ENCODE measurements around the gene KREMEN1. TPM values are rescaled to one million over a fixed set of nuclear protein-coding genes. Genes with fewer than 3 reads are reported as not detected.

KREMEN1 gene
- total and polyA plus RNA-seq, 4 experiments from 2014 or later, result not detected

DNA sequence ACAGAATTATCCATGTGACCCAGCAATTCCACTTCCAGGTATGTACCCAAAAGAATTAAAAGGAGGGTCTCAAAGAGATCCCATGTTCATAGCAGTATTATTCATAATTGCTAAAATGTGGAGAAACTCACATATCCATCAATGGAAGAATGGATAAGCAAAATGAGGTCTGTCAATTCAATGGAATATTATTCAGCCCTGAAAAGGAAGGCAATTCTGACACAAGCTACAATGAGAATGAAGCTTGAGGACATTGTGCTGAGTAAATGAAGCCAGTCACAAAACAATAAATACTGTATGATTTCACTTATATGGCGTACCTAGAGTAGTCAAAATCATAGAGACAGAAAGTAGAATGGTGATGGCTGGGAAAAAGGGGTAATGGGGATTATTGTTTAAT lies 113.5 kb downstream of the KREMEN1 start:
- intact Hi-C loops (cut with micrococcal nuclease), result no loop called here
- H3K4me3 ChIP-seq (ENCODE audit: low read length in 2 of 2), result no peak overlapping the region
- no peaks in the 10 kb centered on the region for H3K36me3 Mint-ChIP-seq
- no peaks in the 10 kb centered on the region for H3K4me1 ChIP-seq (ENCODE audit: insufficient read depth, low read length)
- H3K27ac Mint-ChIP-seq, result no peak overlapping the region
- ChIA-PET CTCF (ENCODE audit: partially characterized antibody) (no interaction called here), POLR2A (ENCODE audit: partially characterized antibody) (no interaction called here)
- no peak overlapping the region for H3K27ac ChIP-seq (ENCODE audit: low read depth, low read length)
- no peaks in the 10 kb centered on the region for H3K9me3 ChIP-seq (ENCODE audit: control insufficient read depth in 1 of 2, low read length in 2 of 2)
- no peaks in the 10 kb centered on the region for H3K4me1 Mint-ChIP-seq
- no peaks in the 10 kb centered on the region for H3K36me3 ChIP-seq (ENCODE audit: insufficient read depth, low read length)
- H3K27me3 Mint-ChIP-seq, result peaks cover 3 to 5% of the 10 kb centered on the region in 2 donors
- no peaks in the 10 kb centered on the region for H3K9me3 Mint-ChIP-seq
- no peak overlapping the region for H3K4me3 Mint-ChIP-seq
- H3K27me3 ChIP-seq (ENCODE audit: insufficient read depth, low read length), result no peaks in the 10 kb centered on the region
- DNase-seq, result no peak

DNA sequence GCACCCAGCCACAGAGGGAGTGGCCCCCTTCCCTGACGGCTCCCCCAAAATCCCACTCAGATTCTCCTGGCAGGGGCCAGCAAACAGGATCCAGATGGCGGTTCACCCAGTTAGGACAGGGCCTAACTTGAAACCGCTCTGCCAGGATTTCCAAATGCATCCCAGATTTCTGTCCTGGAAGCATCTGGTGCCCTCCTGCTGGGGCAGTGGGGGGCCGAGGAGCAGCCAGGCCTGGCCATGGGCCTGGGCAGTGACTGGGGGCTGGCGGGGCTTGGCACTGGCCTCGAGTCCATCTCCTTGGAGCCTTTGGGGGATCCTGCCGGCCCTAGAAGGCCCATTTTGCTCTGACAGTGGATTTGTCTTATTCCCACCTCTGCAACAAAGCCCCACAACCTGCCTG lies 115.0 kb downstream of the KREMEN1 start:
- DNase-seq, result no peak
- Histone ChIP-seq H3K9me3 (ENCODE audit: control insufficient read depth in 1 of 2, low read length in 2 of 2) (no peaks in the 10 kb centered on the region), H3K27ac (ENCODE audit: low read depth, low read length) (no peak overlapping the region), H3K36me3 (ENCODE audit: insufficient read depth, low read length) (no peaks in the 10 kb centered on the region), H3K27me3 (ENCODE audit: insufficient read depth, low read length) (no peaks in the 10 kb centered on the region), H3K4me1 (ENCODE audit: insufficient read depth, low read length) (no peaks in the 10 kb centered on the region), H3K4me3 (ENCODE audit: low read length in 2 of 2) (no peak overlapping the region)
- intact Hi-C loops (cut with micrococcal nuclease), result no loop called here
- Mint-ChIP-seq H3K27ac (no peak overlapping the region), H3K27me3 (peaks cover 3 to 5% of the 10 kb centered on the region in 2 donors), H3K4me1 (no peaks in the 10 kb centered on the region), H3K4me3 (no peak overlapping the region), H3K9me3 (no peaks in the 10 kb centered on the region), H3K36me3 (no peaks in the 10 kb centered on the region)
- CTCF ChIA-PET (ENCODE audit: partially characterized antibody), result no interaction called here
- POLR2A ChIA-PET (ENCODE audit: partially characterized antibody), result no interaction called here

DNA sequence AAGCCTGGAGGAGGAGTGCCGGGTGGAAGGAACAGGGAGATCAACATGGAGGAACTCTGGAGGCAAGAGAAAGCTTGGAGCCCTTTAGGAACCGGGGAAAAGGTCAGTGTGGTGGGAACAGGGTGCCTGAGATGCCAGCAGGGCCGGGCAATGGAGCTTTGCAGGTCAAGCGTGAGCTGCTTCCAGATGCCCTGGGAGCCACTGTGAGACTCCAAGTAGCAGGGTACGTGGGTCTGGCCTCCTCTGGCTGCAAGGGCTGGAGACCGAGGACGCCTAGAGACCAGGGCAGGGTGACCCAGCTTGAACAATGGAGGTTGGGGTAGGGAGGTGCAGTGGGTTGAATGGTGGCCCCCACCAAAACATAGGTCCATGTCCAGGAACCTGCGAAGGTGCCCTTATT lies 117.2 kb downstream of the KREMEN1 start:
- peaks cover 0 to 2% (median 0%) of the 10 kb centered on the region in 8 donors for H3K9me3 Mint-ChIP-seq
- H3K27me3 Mint-ChIP-seq, result peaks cover 3 to 6% of the 10 kb centered on the region in 2 donors
- no peaks in the 10 kb centered on the region for H3K4me1 Mint-ChIP-seq
- H3K4me3 ChIP-seq (ENCODE audit: low read length in 2 of 2), result no peak overlapping the region
- no peaks in the 10 kb centered on the region for H3K9me3 ChIP-seq (ENCODE audit: control insufficient read depth in 1 of 2, low read length in 2 of 2)
- no peak overlapping the region for H3K27ac ChIP-seq (ENCODE audit: low read depth, low read length)
- CTCF ChIA-PET (ENCODE audit: partially characterized antibody), result no interaction called here
- POLR2A ChIA-PET (ENCODE audit: partially characterized antibody), result no interaction called here
- peaks cover 0 to 2% of the 10 kb centered on the region in 2 donors for H3K36me3 Mint-ChIP-seq
- intact Hi-C loops (cut with micrococcal nuclease), result no loop called here
- no peaks in the 10 kb centered on the region for H3K27me3 ChIP-seq (ENCODE audit: insufficient read depth, low read length)
- no peak for DNase-seq
- no peaks in the 10 kb centered on the region for H3K4me1 ChIP-seq (ENCODE audit: insufficient read depth, low read length)
- H3K27ac Mint-ChIP-seq, result no peak overlapping the region
- H3K4me3 Mint-ChIP-seq, result no peak overlapping the region
- H3K36me3 ChIP-seq (ENCODE audit: insufficient read depth, low read length), result no peaks in the 10 kb centered on the region

DNA sequence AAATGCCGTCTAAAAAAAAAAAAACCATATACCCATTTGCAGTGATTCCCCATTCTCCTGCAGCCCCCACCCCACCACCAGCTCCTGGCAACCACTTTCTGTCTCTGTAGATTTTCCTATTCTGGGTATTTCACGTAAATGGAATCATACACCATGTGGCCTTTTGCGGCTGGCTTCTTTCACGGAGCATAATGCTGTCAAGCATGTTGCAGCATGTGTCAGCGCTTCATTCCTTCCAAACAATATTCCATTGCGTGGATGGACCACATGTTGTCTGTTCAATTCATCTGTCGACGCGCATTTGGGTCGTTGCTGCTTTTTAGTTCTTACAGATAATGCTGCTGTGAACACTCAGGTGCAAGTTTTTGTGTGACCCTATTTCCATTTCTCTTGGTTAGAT lies 118.1 kb downstream of the KREMEN1 start:
- H3K27ac Mint-ChIP-seq, result peak overlapping the region in 1 of 7 donors; percentile 46
- intact Hi-C loops (cut with micrococcal nuclease), result no loop called here
- H3K27me3 Mint-ChIP-seq, result peaks cover 3 to 7% of the 10 kb centered on the region in 2 donors
- no peak overlapping the region for H3K4me3 Mint-ChIP-seq
- no peaks in the 10 kb centered on the region for H3K36me3 ChIP-seq (ENCODE audit: insufficient read depth, low read length)
- CTCF ChIA-PET (ENCODE audit: partially characterized antibody), result no interaction called here
- H3K9me3 ChIP-seq (ENCODE audit: control insufficient read depth in 1 of 2, low read length in 2 of 2), result no peaks in the 10 kb centered on the region
- peaks cover 0 to 2% (median 0%) of the 10 kb centered on the region in 8 donors for H3K9me3 Mint-ChIP-seq
- POLR2A ChIA-PET (ENCODE audit: partially characterized antibody), result interaction anchor here (0.6 kb wide), 1 partner anchor 12 kb away, joined by 4 read pairs; no protein-coding TSS in a partner anchor
- H3K27me3 ChIP-seq (ENCODE audit: insufficient read depth, low read length), result no peaks in the 10 kb centered on the region
- no peaks in the 10 kb centered on the region for H3K4me1 Mint-ChIP-seq
- no peak for DNase-seq
- H3K4me1 ChIP-seq (ENCODE audit: insufficient read depth, low read length), result no peaks in the 10 kb centered on the region
- no peak overlapping the region for H3K27ac ChIP-seq (ENCODE audit: low read depth, low read length)
- H3K36me3 Mint-ChIP-seq, result peaks cover 0 to 3% of the 10 kb centered on the region in 2 donors
- H3K4me3 ChIP-seq (ENCODE audit: low read length in 2 of 2), result no peak overlapping the region

DNA sequence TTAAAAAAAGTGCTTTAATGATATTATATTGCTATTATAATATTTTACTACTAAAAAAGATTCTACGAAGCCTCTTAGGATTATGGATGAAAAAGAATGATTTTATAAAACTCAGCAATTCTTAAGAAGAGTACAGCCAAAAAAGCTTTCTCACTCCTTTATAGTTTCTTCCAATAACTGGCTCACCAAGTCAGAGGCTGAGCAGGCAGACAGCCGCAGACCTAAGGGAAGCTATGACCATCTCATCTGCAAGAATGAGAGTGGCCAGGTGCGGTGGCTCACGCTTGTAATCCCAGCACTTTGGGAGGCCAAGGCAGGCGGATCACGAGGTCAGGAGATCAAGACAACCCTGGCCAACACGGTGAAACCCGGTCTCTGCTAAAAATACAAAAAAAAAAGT lies 120.2 kb downstream of the KREMEN1 start:
- Mint-ChIP-seq H3K9me3 (peaks cover 0 to 2% (median 0%) of the 10 kb centered on the region in 8 donors), H3K27ac (no peak overlapping the region), H3K27me3 (peaks cover 4 to 9% of the 10 kb centered on the region in 2 donors), H3K4me1 (no peaks in the 10 kb centered on the region), H3K36me3 (peaks cover 0 to 3% of the 10 kb centered on the region in 2 donors), H3K4me3 (no peak overlapping the region)
- no peaks in the 10 kb centered on the region for H3K36me3 ChIP-seq (ENCODE audit: insufficient read depth, low read length)
- H3K4me3 ChIP-seq (ENCODE audit: low read length in 2 of 2), result no peak overlapping the region
- H3K27ac ChIP-seq (ENCODE audit: low read depth, low read length), result no peak overlapping the region
- ChIA-PET CTCF (ENCODE audit: partially characterized antibody) (interaction anchor here (1.1 kb wide), 1 partner anchor 9 kb away, joined by 3 read pairs; no protein-coding TSS in a partner anchor), POLR2A (ENCODE audit: partially characterized antibody) (no interaction called here)
- DNase-seq, result no peak
- no peaks in the 10 kb centered on the region for H3K4me1 ChIP-seq (ENCODE audit: insufficient read depth, low read length)
- H3K27me3 ChIP-seq (ENCODE audit: insufficient read depth, low read length), result no peaks in the 10 kb centered on the region
- H3K9me3 ChIP-seq (ENCODE audit: control insufficient read depth in 1 of 2, low read length in 2 of 2), result no peaks in the 10 kb centered on the region
- intact Hi-C loops (cut with micrococcal nuclease), result no loop called here

DNA sequence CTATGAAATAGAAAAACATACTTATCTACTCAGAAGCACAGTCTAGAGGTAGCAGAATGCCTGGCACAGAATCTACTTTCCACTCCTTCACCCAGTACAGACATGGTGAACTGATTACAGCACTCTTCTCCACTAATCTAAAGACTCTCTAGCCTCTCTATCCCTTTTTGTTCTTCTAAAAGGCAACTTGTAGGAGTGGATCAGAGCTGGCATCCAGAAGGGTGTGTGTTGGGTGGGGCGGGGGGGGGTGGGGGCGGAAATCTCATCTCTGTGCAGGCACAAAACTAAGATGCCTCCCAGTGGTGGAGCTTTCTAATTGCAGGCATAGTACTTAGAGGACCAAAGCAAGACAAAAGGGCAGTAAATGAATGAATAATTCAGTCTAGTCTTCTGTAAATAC lies 121.3 kb downstream of the KREMEN1 start:
- intact Hi-C loops (cut with micrococcal nuclease), result no loop called here
- no peak for DNase-seq
- Mint-ChIP-seq H3K27me3 (peaks cover 2 to 6% of the 10 kb centered on the region in 2 donors), H3K4me1 (no peaks in the 10 kb centered on the region), H3K9me3 (peaks cover 0 to 2% (median 0%) of the 10 kb centered on the region in 8 donors), H3K4me3 (no peak overlapping the region), H3K27ac (no peak overlapping the region), H3K36me3 (peaks cover 0 to 3% of the 10 kb centered on the region in 2 donors)
- H3K27me3 ChIP-seq (ENCODE audit: insufficient read depth, low read length), result no peaks in the 10 kb centered on the region
- H3K9me3 ChIP-seq (ENCODE audit: control insufficient read depth in 1 of 2, low read length in 2 of 2), result no peaks in the 10 kb centered on the region
- ChIA-PET CTCF (ENCODE audit: partially characterized antibody) (interaction anchor here (1.1 kb wide), 1 partner anchor 8 kb away, joined by 3 read pairs; no protein-coding TSS in a partner anchor), POLR2A (ENCODE audit: partially characterized antibody) (no interaction called here)
- H3K4me1 ChIP-seq (ENCODE audit: insufficient read depth, low read length), result no peaks in the 10 kb centered on the region
- no peaks in the 10 kb centered on the region for H3K36me3 ChIP-seq (ENCODE audit: insufficient read depth, low read length)
- no peak overlapping the region for H3K4me3 ChIP-seq (ENCODE audit: low read length in 2 of 2)
- H3K27ac ChIP-seq (ENCODE audit: low read depth, low read length), result no peak overlapping the region

DNA sequence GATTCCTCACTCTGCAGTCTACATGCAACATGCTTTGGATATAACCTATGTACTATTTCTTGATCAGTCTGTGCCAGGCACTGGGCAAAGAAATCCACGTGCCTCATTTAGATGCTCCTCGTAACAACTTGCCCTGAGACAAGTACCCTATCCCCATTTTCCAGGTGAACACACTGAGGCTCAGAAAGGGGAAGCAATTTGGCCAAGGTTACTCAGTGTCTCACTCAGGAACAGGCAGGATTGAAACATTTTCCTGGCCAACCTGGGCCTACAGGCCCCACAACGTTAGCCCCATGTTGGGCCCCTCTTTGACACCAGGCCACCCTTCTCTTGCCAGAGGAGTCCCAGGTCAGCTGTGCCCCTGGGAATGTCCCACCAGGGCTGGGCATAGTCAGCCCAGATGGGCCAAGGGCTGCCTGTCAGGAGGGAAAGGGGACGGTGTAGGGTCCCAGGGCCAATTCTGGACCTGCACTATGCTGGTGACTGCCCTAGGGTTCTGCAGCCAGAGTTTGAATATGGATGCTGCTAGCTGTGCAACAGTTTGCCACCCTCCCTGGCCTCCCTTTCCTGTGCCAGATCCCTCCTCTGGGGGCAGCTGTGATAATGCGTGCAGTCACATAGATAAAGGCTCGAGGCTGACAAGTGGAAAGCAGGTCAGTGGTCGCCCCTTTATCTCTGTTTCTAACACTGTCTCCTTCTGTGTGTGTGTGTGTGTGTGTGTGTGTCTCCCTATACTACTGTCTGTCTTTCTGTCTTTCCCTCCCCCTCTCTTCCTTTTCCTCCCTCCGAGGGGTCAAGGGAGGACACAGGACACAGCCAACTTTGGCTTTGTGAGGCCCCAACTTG lies 122.5 kb downstream of the KREMEN1 start:
- peaks cover 0 to 2% (median 0%) of the 10 kb centered on the region in 8 donors for H3K9me3 Mint-ChIP-seq

More for the DNA sequence above, 122.5 kb downstream of the KREMEN1 start:
- CTCF ChIA-PET (ENCODE audit: partially characterized antibody), result no interaction called here
- Histone ChIP-seq H3K9me3 (ENCODE audit: control insufficient read depth in 1 of 2, low read length in 2 of 2) (no peaks in the 10 kb centered on the region), H3K36me3 (ENCODE audit: insufficient read depth, low read length) (no peaks in the 10 kb centered on the region), H3K27ac (ENCODE audit: low read depth, low read length) (no peak overlapping the region), H3K4me1 (ENCODE audit: insufficient read depth, low read length) (no peaks in the 10 kb centered on the region), H3K4me3 (ENCODE audit: low read length in 2 of 2) (no peak overlapping the region), H3K27me3 (ENCODE audit: insufficient read depth, low read length) (no peaks in the 10 kb centered on the region)
- intact Hi-C loops (cut with micrococcal nuclease), result no loop called here
- POLR2A ChIA-PET (ENCODE audit: partially characterized antibody), result no interaction called here
- no peak overlapping the region for H3K4me3 Mint-ChIP-seq
- H3K27ac Mint-ChIP-seq, result no peak overlapping the region
- no peaks in the 10 kb centered on the region for H3K4me1 Mint-ChIP-seq
- peaks cover 0 to 3% of the 10 kb centered on the region in 2 donors for H3K36me3 Mint-ChIP-seq
- peaks cover 2 to 9% of the 10 kb centered on the region in 2 donors for H3K27me3 Mint-ChIP-seq
- no peak for DNase-seq
